CD14-positive monocyte (primary cell): ENCODE measurements around the gene SLC13A3. TPM values are rescaled to one million over a fixed set of nuclear protein-coding genes. Genes with fewer than 3 reads are reported as not detected.

Experiments used
- DNase-seq, 3 donors: peaks; one replicate each; pipeline ENCODE4 v3.0.0-alpha.2; 2011 to 2022
- H2AFZ ChIP-seq: 2 replicates; pipeline ENCODE4 v1.6.0; 2012; ENCODE audit warnings: mild to moderate bottlenecking, low read depth, low read length, inconsistent platforms; ENCODE audit not compliant: insufficient read depth, poor library complexity, severe bottlenecking
- H3K27ac ChIP-seq, 2 donors: 1 replicate in 1 of 2; 2 replicates in 1 of 2; pipeline ENCODE4 v1.5.1; 2012 to 2013; ENCODE audit warnings: low read length in 2 of 2, control low read depth in 1 of 2, inconsistent platforms in 1 of 2, low read depth in 1 of 2, mild to moderate bottlenecking in 1 of 2
- H3K27me3 ChIP-seq, 2 donors: one replicate each; pipeline versions ENCODE4 v1.6.0 to v1.6.1; 2011 to 2013; ENCODE audit warnings: low read length in 2 of 2; ENCODE audit not compliant: control insufficient read depth in 2 of 2, insufficient read depth in 2 of 2
- H3K36me3 ChIP-seq, 2 donors: replicated peaks in 1 of 2; 1 replicate in 1 of 2; 2 replicates in 1 of 2; pipeline versions ENCODE4 v1.5.1 to v1.6.1; 2012 to 2013; ENCODE audit warnings: low read length in 2 of 2, control low read depth in 1 of 2, inconsistent platforms in 1 of 2, mild to moderate bottlenecking in 1 of 2; ENCODE audit not compliant: insufficient read depth in 2 of 2, control insufficient read depth in 1 of 2
- H3K4me1 ChIP-seq, 2 donors: 1 replicate in 1 of 2; 2 replicates in 1 of 2; pipeline versions ENCODE4 v1.5.1 to v1.6.1; 2012 to 2013; ENCODE audit warnings: low read length in 2 of 2, control low read depth in 1 of 2, inconsistent platforms in 1 of 2, mild to moderate bottlenecking in 1 of 2, moderate library complexity in 1 of 2; ENCODE audit not compliant: insufficient read depth in 2 of 2, control insufficient read depth in 1 of 2
- H3K4me2 ChIP-seq: replicated peaks from 2 replicates; pipeline ENCODE3; 2012; ENCODE audit warnings: low read length, moderate library complexity, mild to moderate bottlenecking; ENCODE audit not compliant: poor library complexity, severe bottlenecking; ENCODE audit errors: extremely low read depth
- H3K4me3 ChIP-seq, 3 experiments: fragments of 200-600 bp in 1 of 3; sonication (generic) in 1 of 3; replicated peaks in 1 of 3; 1 replicate in 2 of 3; 2 replicates in 1 of 3; pipeline ENCODE4 v1.5.1; 2011 to 2013; ENCODE audit warnings: low read length in 3 of 3, mild to moderate bottlenecking in 3 of 3, control low read depth in 2 of 3, low read depth in 2 of 3, inconsistent platforms in 1 of 3, moderate library complexity in 1 of 3
- H3K79me2 ChIP-seq: 2 replicates; pipeline ENCODE4 v1.6.0; 2012; ENCODE audit warnings: mild to moderate bottlenecking, control low read depth, inconsistent platforms, low read length, moderate library complexity; ENCODE audit not compliant: insufficient read depth
- H3K9ac ChIP-seq: 2 replicates; pipeline ENCODE4 v1.6.0; 2017; ENCODE audit warnings: low read length, mild to moderate bottlenecking; ENCODE audit not compliant: insufficient read depth, poor library complexity, severe bottlenecking
- H3K9me3 ChIP-seq, 2 donors: replicated peaks in 1 of 2; 1 replicate in 1 of 2; 2 replicates in 1 of 2; pipeline versions ENCODE4 v1.5.1 to v1.6.1; 2012 to 2013; ENCODE audit warnings: low read length in 2 of 2, control low read depth in 1 of 2; ENCODE audit not compliant: control insufficient read depth in 1 of 2, insufficient read depth in 1 of 2
- H4K20me1 ChIP-seq: 2 replicates; pipeline ENCODE4 v1.6.0; 2012; ENCODE audit warnings: mild to moderate bottlenecking, low read length, control low read depth, moderate library complexity; ENCODE audit not compliant: insufficient read depth
- H3K27ac Mint-ChIP-seq, 7 donors: one replicate each; pipeline ENCODE4 v1.8.0; 2020; ENCODE audit warnings: mild to moderate bottlenecking in 7 of 7, mixed read lengths in 7 of 7, moderate library complexity in 6 of 7, inconsistent platforms in 2 of 7
- H3K27me3 Mint-ChIP-seq, 3 donors: one replicate each; pipeline ENCODE4 v1.8.0; 2021 to 2022; ENCODE audit warnings: low read depth in 3 of 3, mild to moderate bottlenecking in 3 of 3, mixed read lengths in 3 of 3, moderate library complexity in 3 of 3, inconsistent platforms in 1 of 3
- H3K36me3 Mint-ChIP-seq, 2 donors: one replicate each; pipeline ENCODE4 v1.8.0; 2020; ENCODE audit warnings: mixed read lengths in 2 of 2, inconsistent platforms in 1 of 2, mild to moderate bottlenecking in 1 of 2
- H3K4me1 Mint-ChIP-seq: one replicate; pipeline ENCODE4 v1.8.0; 2020; ENCODE audit warnings: mild to moderate bottlenecking, mixed read lengths
- H3K4me3 Mint-ChIP-seq, 2 donors: one replicate each; pipeline ENCODE4 v1.8.0; 2020; ENCODE audit warnings: mild to moderate bottlenecking in 2 of 2, mixed read lengths in 2 of 2, moderate library complexity in 1 of 2
- H3K9me3 Mint-ChIP-seq, 7 donors: one replicate each; pipeline ENCODE4 v1.8.0; 2020 to 2022; ENCODE audit warnings: mixed read lengths in 7 of 7, mild to moderate bottlenecking in 6 of 7, moderate library complexity in 6 of 7, inconsistent platforms in 2 of 7
- WGBS: methylation state at CpG from one replicate; pipeline ENCODE4 v1.1.5; 2013; ENCODE audit warnings: missing lambda C conversion rate; ENCODE audit not compliant: insufficient coverage; 5-methylcytosine and 5-hydroxymethylcytosine counted together
- intact Hi-C, 2 donors: fragments of 100-400 bp; cut with micrococcal nuclease; formaldehyde crosslinking; loops; one replicate each; pipeline versions ENCODE4 v1.15.0 to v1.15.1; 2023
- polyA plus RNA-seq, 3 donors: library from polyadenylated mRNA; depleted of rRNA in 1 of 3; unstranded in 2 of 3; stranded (reverse) in 1 of 3; fragments of 300-500 nt in 2 of 3; fragments of >200 nt in 1 of 3; fragmentation: Illumina TruSeq in 2 of 3; gene quantifications; 1 replicate in 2 of 3; 2 replicates in 1 of 3; pipeline ENCODE4 v1.2.3, GENCODE V29; 2012 to 2021
- TF ChIP-seq, protein P1 (sequence below): fragments of 200-600 bp; IDR thresholded peaks from one replicate; pipeline ENCODE4 v1.8.0; 2022; ENCODE audit warnings: antibody characterized with exemption, mild to moderate bottlenecking

Gene SLC13A3
- polyA plus RNA-seq, 3 donors: 0.04 TPM; not detected in 2

DNA sequence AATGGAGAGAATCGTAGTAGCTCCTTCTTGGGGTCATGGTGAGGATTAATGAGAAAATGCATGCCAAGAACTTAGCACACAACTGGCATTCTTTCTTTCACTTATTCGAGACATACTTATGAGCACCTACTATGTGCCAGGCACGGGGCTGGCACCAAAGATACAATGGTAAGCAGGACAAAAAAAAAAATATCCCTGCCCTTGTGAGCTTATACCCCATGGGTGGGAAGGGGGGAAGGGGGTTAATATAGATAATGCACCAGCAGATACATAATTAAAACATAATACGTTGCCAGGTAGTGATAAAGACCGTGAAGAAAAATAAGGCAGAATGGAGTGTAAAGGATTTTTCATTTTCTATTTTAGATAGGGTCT, 8.3 kb downstream of the SLC13A3 start:
- Mint-ChIP-seq H3K27me3 (peaks cover 13 to 21% (median 15%) of the 10 kb centered on the region in 3 donors), H3K27ac (no peak overlapping the region), H3K36me3 (no peaks in the 10 kb centered on the region), H3K4me1 (no peaks in the 10 kb centered on the region), H3K4me3 (no peak overlapping the region), H3K9me3 (no peaks in the 10 kb centered on the region)
- Histone ChIP-seq H3K36me3 (no peaks in the 10 kb centered on the region), H3K27ac (no peak overlapping the region), H3K9me3 (no peaks in the 10 kb centered on the region), H3K27me3 (no peaks in the 10 kb centered on the region), H3K4me1 (no peaks in the 10 kb centered on the region), H3K4me3 (no peak overlapping the region), H3K79me2 (no peaks in the 10 kb centered on the region), H3K4me2 (no peak overlapping the region), H2AFZ (no peak overlapping the region), H4K20me1 (no peaks in the 10 kb centered on the region), H3K9ac (no peak overlapping the region)
- intact Hi-C loops: no loop called here
- WGBS: 100% methylated on average over 1 of the region's 5 CpGs
- TF ChIP-seq, protein P1, sequence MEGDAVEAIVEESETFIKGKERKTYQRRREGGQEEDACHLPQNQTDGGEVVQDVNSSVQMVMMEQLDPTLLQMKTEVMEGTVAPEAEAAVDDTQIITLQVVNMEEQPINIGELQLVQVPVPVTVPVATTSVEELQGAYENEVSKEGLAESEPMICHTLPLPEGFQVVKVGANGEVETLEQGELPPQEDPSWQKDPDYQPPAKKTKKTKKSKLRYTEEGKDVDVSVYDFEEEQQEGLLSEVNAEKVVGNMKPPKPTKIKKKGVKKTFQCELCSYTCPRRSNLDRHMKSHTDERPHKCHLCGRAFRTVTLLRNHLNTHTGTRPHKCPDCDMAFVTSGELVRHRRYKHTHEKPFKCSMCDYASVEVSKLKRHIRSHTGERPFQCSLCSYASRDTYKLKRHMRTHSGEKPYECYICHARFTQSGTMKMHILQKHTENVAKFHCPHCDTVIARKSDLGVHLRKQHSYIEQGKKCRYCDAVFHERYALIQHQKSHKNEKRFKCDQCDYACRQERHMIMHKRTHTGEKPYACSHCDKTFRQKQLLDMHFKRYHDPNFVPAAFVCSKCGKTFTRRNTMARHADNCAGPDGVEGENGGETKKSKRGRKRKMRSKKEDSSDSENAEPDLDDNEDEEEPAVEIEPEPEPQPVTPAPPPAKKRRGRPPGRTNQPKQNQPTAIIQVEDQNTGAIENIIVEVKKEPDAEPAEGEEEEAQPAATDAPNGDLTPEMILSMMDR: no peak
- no peak for DNase-seq

DNA sequence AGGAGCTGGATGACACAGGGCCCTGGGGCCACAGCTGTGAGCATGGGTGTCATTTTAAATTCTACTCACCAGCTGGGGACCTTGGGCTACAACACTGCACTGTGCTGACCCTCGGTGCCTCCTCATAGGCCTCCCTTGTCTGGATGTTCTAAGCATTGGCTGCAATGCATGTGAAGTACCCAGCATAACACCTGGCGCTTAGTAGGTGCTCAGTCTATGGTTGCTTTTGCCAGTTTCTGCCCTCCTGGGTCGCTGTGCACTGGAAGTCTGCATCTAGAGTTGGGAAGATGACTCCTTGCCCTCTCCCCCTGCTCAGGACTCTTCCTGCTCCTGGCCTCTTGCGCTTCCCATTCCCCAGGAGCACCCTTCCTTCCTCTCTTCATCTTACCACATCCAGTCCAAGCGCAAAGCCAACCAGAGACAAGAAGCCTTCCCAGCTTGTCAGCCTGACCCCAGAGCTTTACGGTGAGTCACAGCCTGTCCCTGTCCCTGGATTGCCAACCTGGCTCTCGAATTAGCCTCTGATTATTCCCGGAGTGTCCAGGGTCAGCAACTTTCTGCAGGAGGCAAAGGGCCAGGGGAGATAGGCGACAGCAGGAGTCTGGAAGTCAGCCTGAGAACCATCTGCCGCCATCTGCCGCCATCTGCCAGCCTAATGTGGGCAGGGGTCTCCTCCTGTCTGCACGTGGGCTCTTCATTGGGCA, 8.8 kb downstream of the SLC13A3 start:
- Mint-ChIP-seq H3K36me3 (no peaks in the 10 kb centered on the region), H3K27ac (no peak overlapping the region), H3K4me1 (no peaks in the 10 kb centered on the region), H3K4me3 (no peak overlapping the region), H3K9me3 (no peaks in the 10 kb centered on the region), H3K27me3 (peaks cover 13 to 16% (median 15%) of the 10 kb centered on the region in 3 donors)
- Histone ChIP-seq H3K4me1 (no peaks in the 10 kb centered on the region), H3K4me2 (no peak overlapping the region), H2AFZ (no peak overlapping the region), H3K9ac (no peak overlapping the region), H3K36me3 (no peaks in the 10 kb centered on the region), H3K27ac (no peak overlapping the region), H4K20me1 (no peaks in the 10 kb centered on the region), H3K9me3 (no peaks in the 10 kb centered on the region), H3K79me2 (no peaks in the 10 kb centered on the region), H3K27me3 (no peaks in the 10 kb centered on the region), H3K4me3 (no peak overlapping the region)
- intact Hi-C loops: no loop called here
- TF ChIP-seq, protein P1: no peak
- DNase-seq: no peak
- WGBS: 87% methylated on average over 11 of the region's 12 CpGs
